Activated CD8-positive, alpha-beta memory T cell treated with anti-CD3 and anti-CD28 coated beads, Interleukin-2, amount 50 U/mL, for 1 hour (primary cell): Measurements from ENCODE around the gene TENT4A.
"Not testable (repeated sequence)": the region's sequence is repeated elsewhere in the genome, so short reads cannot be mapped to it uniquely, and the experiment has no call there.

ENCODE experiments used
- DNase-seq: peaks from one replicate; pipeline ENCODE4 v3.0.0-alpha.2; 2020; ENCODE audit errors: extremely low read depth

Gene TENT4A

GRCh38 chr5:6713274-6714225, at the start of gene TENT4A:
Gene TENT4A (plus strand): TSS chr5:6713432. CDS start chr5:6713984, 552 bp downstream.
- DNase-seq = no peak

- no peak for DNase-seq
Measured at GRCh38 chr5:6666762-6667161, 46.5 kb upstream of the TENT4A start.

GRCh38 chr5:6667648-6668047, 45.6 kb upstream of the TENT4A start:
- no peak for DNase-seq

- not testable (repeated sequence) for DNase-seq
Measured at GRCh38 chr5:6668717-6669116, 44.5 kb upstream of the TENT4A start.

GRCh38 chr5:6673031-6673430, 40.2 kb upstream of the TENT4A start:
- DNase-seq = no peak

- DNase-seq = no peak
Measured at GRCh38 chr5:6673963-6674362, 39.3 kb upstream of the TENT4A start.

DNA sequence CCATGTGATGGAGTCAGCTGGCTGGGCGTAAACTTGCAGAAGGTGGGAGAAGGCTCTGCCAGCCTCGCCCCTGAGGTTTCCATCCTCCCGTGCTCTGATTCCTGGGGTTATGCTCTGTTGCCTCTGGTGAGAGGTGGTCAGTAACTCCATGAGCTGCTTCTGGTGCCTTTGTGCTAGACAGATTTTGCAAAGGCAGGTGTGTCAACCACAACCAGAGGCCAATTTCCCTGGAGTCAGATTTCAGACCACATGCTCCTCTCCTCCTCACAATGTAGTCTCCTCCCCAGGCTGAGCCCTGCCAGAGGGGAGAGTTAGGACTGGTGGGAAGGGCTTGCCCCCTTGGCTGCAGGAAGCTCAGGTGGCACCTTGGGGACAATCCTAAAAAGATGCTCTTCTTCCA, 38.8 kb upstream of the TENT4A start:
- no peak for DNase-seq

GRCh38 chr5:6674886-6675285, 38.3 kb upstream of the TENT4A start:
- no peak for DNase-seq

DNA sequence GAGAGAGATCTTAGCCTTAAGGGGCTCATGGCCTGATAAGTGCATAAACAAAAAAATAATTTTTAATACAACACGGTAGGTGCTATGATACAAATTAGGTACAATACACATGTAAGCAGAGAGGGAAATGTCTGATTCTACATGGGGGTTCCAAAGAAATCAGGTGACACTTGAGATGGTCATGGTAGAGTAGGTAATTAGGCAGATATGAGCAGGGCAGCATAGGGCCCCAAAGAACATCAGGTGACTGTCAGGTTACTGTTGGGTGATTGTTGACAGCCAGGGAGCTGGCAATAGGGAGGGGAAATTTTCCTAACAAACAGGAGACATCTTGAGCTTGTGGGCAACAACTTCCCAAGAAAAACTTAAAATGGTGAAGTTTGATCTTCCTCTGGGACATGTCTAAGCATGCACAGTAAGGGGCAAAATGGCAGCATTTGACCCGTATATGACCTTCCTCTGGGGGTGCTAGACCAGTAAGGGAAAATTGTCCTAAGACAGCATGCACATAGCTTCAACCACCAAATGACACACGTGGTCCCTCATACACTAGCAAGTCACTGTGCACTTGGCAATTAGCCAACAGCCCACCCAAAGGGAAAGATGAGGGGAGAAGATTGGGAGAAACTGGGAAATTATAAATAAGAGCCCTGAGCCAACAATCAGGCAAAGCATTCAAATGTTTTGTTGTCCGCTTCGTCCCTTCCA, 37.3 kb upstream of the TENT4A start:
- DNase-seq = no peak

DNA sequence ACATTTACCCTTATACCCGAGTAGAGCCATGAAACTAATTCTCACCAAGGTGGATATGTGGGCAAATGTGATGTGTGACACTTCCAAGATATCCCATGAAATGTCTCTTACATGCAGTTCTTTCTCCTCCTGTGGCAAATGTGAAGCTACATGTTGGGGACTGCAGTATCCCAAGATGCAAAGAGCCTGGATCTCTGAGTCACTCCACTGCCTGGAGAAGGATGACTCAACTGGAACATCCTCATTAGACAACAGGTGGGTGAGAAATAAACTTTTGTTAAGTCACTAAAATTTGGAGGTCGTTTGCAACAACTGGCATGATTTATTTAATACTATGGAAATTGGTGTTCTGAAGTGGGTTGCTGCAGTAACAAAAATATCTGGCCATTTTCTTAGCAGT, 36.5 kb upstream of the TENT4A start:
- no peak for DNase-seq

- DNase-seq = no peak
Measured at GRCh38 chr5:6678385-6678784, 34.8 kb upstream of the TENT4A start.

DNA sequence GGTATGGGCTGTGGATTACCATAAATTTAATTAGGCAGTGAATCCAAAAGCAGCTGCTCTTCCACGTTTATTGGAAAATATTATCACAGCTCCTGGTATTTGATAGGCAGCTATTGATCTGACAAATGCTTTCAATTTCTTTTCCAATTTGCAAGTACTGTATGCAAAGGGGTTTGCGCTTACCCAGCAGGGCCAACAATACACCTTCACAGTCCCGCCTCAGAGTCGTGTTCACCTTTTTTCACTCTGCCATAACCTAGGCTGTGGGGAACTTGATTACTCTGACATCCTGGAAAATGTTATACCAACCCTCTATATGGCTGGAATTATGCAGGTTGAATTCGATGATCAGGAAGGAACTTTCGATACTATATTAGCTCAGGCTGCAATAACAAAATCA, 32.3 kb upstream of the TENT4A start:
- DNase-seq = no peak

- no peak for DNase-seq
Measured at GRCh38 chr5:6681682-6682081, 31.6 kb upstream of the TENT4A start.

DNA sequence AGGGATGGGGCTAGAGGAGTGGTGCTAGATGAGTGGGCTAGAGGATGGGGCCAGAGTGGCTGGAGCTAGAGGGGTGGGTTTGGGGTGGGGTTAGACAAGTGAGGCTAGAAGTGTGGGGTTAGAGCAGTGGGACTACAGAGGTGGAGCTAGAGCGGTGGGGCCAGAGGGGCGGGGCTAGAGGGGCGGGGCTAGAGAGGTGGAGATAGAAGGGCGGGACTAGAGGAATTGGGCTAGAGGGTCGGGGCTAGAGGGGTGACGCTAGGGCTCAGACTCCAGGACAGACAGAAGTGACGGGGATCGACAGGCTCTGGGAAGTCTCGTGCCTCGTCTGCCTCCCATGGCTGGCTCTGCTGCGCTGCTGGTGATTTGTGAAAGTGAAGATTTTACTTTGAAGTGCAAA, 31.0 kb upstream of the TENT4A start:
- no peak for DNase-seq

- no peak for DNase-seq
Measured at GRCh38 chr5:6683241-6683640, 30.0 kb upstream of the TENT4A start.

DNA sequence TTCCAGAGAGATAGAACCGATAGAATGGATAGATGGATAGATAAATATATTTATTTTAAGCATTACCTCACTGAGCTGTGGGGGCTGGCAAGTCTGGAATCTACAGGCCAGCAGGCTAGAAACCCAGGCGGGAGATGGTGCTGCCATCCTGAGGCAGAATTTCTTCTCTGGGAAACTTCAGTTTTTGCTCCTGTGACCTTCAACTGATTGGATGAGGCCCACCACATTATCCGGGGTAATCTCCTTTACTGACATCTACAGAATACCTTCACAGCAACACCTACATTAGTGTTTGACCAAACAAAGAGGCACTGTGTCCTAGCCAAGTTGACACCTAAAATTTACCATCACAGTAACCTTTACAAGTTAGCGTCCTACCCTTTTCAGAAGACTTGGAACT, 29.2 kb upstream of the TENT4A start:
- DNase-seq = no peak

DNA sequence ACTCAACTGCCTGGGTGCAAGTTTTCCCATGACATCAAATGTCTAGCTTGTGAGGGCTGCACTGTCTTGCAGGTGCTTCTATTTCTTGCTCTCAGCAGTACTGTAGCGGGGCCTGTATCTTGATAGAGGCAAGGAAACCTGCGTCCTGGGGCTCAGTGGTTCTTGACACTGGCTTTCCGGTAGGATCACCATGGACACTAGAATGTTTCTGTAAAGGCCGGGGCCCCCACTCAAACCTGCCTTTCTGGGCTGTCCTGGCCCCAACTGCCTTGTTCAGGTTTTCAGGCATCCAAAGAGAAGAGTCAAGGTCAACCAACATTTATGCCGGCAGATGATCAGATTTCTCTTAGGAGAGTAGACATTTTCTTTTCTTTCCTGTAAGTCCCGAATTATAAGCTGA, 26.7 kb upstream of the TENT4A start:
- DNase-seq = no peak

GRCh38 chr5:6686915-6687409, 26.3 kb upstream of the TENT4A start:
- DNase-seq = no peak

DNA sequence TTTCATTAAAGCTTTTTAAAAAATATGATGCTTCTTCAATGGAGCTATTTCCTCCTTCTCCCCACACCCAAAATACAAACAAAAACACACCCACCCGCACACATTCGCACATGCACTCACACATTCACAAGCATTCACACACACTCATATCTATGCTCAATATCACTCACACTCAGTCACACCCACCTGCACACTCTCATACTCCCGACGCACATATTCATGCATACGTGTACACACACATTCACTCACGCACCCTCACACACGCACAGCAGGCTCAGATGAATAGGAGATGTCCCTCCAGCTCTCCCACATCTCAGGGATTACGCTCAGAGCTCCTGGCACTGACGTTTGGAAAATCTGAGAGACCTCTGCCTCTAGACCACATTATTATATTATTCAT, 25.7 kb upstream of the TENT4A start:
- no peak for DNase-seq

DNA sequence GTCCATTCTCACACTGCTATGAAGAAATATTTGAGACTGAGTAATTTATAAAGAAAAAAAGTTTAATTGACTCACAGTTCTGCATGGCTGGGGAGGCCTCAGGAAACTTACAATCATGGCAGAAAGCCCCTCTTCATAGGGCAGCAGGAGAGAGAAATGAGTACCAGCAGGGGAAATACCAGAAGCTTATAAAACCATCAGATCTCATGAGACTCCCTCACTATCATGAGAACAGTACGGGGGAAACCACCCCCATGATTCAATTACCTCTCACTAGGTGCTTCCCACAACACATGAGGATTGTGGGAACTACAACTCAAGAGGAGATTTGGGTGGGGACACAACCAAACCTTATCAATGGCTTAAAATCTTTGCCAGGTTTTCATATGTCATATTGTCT, 20.3 kb upstream of the TENT4A start:
- no peak for DNase-seq

- DNase-seq = no peak
Measured at GRCh38 chr5:6698696-6699095, 14.5 kb upstream of the TENT4A start.

- no peak for DNase-seq
Measured at GRCh38 chr5:6699357-6699756, 13.9 kb upstream of the TENT4A start.
